HepG2 (cell line): Measurements from ENCODE around the gene LEFTY2.

Experiments
- SMARCC2 ChIP-seq: fragments of 450-650 bp; IDR thresholded peaks from 2 replicates; pipeline ENCODE4 v1.6.1; 2017; ENCODE audit warnings: antibody characterized with exemption, mild to moderate bottlenecking
- ZBTB44 ChIP-seq: sonication (generic); formaldehyde crosslinking; IDR thresholded peaks from 2 replicates; pipeline ENCODE4 v1.4.0; 2020; ENCODE audit warnings: missing genetic modification reagents
- ZNF263 ChIP-seq: sonication (generic); formaldehyde crosslinking; IDR thresholded peaks from 2 replicates; pipeline ENCODE4 v1.4.0; 2020; ENCODE audit warnings: missing genetic modification reagents
- ZNF318 ChIP-seq: sonication (generic); formaldehyde crosslinking; IDR thresholded peaks from 2 replicates; pipeline ENCODE4 v1.4.0; 2020; ENCODE audit warnings: mild to moderate bottlenecking, missing genetic modification reagents
- ZNF530 ChIP-seq: sonication (generic); formaldehyde crosslinking; IDR thresholded peaks from 2 replicates; pipeline ENCODE4 v1.5.0; 2020; ENCODE audit warnings: low read depth, mild to moderate bottlenecking, missing genetic modification reagents
- ZNF790 ChIP-seq: sonication (generic); formaldehyde crosslinking; IDR thresholded peaks from 2 replicates; pipeline ENCODE4 v1.8.0; 2022; ENCODE audit warnings: missing genetic modification reagents, mild to moderate bottlenecking, borderline replicate concordance

- TF ChIP-seq SMARCC2 (no peak), ZNF263 (CRISPR knock-in tag) (no peak), ZNF318 (CRISPR knock-in tag) (no peak), ZBTB44 (no peak), ZNF790 (CRISPR knock-in tag) (no peak), ZNF530 (CRISPR knock-in tag) (no peak)
Measured at GRCh38 chr1:225923381-225923691, 17.7 kb downstream of the LEFTY2 start.
